Cerebellar cortex (tissue), 1 donor: Measurements from ENCODE around the gene ABCB4.

Experiments used
- DNase-seq: peaks from one replicate; pipeline ENCODE4 v3.0.0-alpha.2; 2015; ENCODE audit warnings: low spot score

ABCB4 gene

GRCh38 chr7:87424075-87424474 lies 51.4 kb downstream of the ABCB4 start:
- DNase-seq = no peak

GRCh38 chr7:87420173-87420572 lies 55.3 kb downstream of the ABCB4 start:
- no peak for DNase-seq

GRCh38 chr7:87416682-87417587 lies 58.5 kb downstream of the ABCB4 start:
- peak; percentile 84 for DNase-seq

GRCh38 chr7:87414794-87415188 lies 60.7 kb downstream of the ABCB4 start:
- DNase-seq = no peak

GRCh38 chr7:87413951-87414793 lies 61.3 kb downstream of the ABCB4 start:
- DNase-seq = no peak

- DNase-seq = no peak
Measured at GRCh38 chr7:87413029-87413428, 62.5 kb downstream of the ABCB4 start.

GRCh38 chr7:87411186-87411585 lies 64.3 kb downstream of the ABCB4 start:
- DNase-seq = no peak

- DNase-seq = no peak
Measured at GRCh38 chr7:87404674-87405073, 70.8 kb downstream of the ABCB4 start.

GRCh38 chr7:87398446-87398845 lies 77.0 kb downstream of the ABCB4 start:
- no peak for DNase-seq

- DNase-seq = no peak
Measured at GRCh38 chr7:87395442-87396020, 79.9 kb downstream of the ABCB4 start.

- DNase-seq = no peak
Measured at GRCh38 chr7:87391020-87391701, 84.3 kb downstream of the ABCB4 start.

GRCh38 chr7:87380905-87381304 lies 94.6 kb downstream of the ABCB4 start:
- DNase-seq = no peak

- DNase-seq = no peak
Measured at GRCh38 chr7:87375662-87376435, 99.6 kb downstream of the ABCB4 start.

GRCh38 chr7:87370660-87371180 lies 104.8 kb downstream of the ABCB4 start:
- no peak for DNase-seq

GRCh38 chr7:87369216-87369615 lies 106.3 kb downstream of the ABCB4 start:
- DNase-seq = no peak

- no peak for DNase-seq
Measured at GRCh38 chr7:87364246-87364645, 111.2 kb downstream of the ABCB4 start.

- no peak for DNase-seq
Measured at GRCh38 chr7:87363342-87363741, 112.1 kb downstream of the ABCB4 start.

- no peak for DNase-seq
Measured at GRCh38 chr7:87361320-87361719, 114.2 kb downstream of the ABCB4 start.

GRCh38 chr7:87359366-87359765 lies 116.1 kb downstream of the ABCB4 start:
- DNase-seq = peak; percentile 29

- DNase-seq = no peak
Measured at GRCh38 chr7:87356448-87356847, 119.0 kb downstream of the ABCB4 start.

GRCh38 chr7:87354749-87355148 lies 120.7 kb downstream of the ABCB4 start:
- peak; percentile 11 for DNase-seq
